K562 (cell line): Measurements from ENCODE around the gene TGFBR3L. TPM values are rescaled to one million over a fixed set of nuclear protein-coding genes. Genes with fewer than 3 reads are reported as not detected.

Experiments used
- BCOR ChIP-seq: fragments of 450-650 bp; IDR thresholded peaks from 2 replicates; pipeline ENCODE4 v1.6.1; 2016
- CCNT2 ChIP-seq: IDR thresholded peaks from 2 replicates; pipeline ENCODE4 v1.6.1; 2011; ENCODE audit warnings: borderline replicate concordance, low read depth, mild to moderate bottlenecking, moderate library complexity, mixed read lengths, low read length; ENCODE audit not compliant: insufficient read length; ENCODE audit errors: extremely low read depth
- DPF2 ChIP-seq: fragments of 450-650 bp; IDR thresholded peaks from 2 replicates; pipeline ENCODE4 v1.6.1; 2016
- FOS ChIP-seq: IDR thresholded peaks from 3 replicates; pipeline ENCODE4 v1.6.1; 2011; ENCODE audit not compliant: insufficient read length; ENCODE audit errors: extremely low read depth
- HCFC1 ChIP-seq: IDR thresholded peaks from 2 replicates; pipeline ENCODE4 v1.6.1; 2012; ENCODE audit warnings: low read depth, low read length, improper control_type of control experiment
- MYBL2 ChIP-seq, 2 experiments: fragments of 450-650 bp in 1 of 2; sonication (generic) in 1 of 2; formaldehyde crosslinking in 1 of 2; IDR thresholded peaks; 2 replicates each; pipeline versions ENCODE4 v1.6.1 to v1.8.1; 2017 to 2022; ENCODE audit warnings: borderline replicate concordance in 1 of 2, inconsistent platforms in 1 of 2, low read depth in 1 of 2, mild to moderate bottlenecking in 1 of 2, missing genetic modification reagents in 1 of 2, moderate library complexity in 1 of 2
- NR2C1 ChIP-seq, 2 experiments: fragments of 450-650 bp; IDR thresholded peaks; 2 replicates each; pipeline ENCODE4 v1.6.1; 2017; ENCODE audit warnings: mild to moderate bottlenecking in 2 of 2, antibody characterized with exemption in 1 of 2, inconsistent platforms in 1 of 2, missing compliant biosample characterization in 1 of 2, missing genetic modification characterization in 1 of 2
- NR2C2 ChIP-seq, 2 experiments: fragments of 200-800 bp in 1 of 2; sonication (Bioruptor generic) in 1 of 2; sonication (generic) in 1 of 2; formaldehyde crosslinking in 1 of 2; IDR thresholded peaks; 2 replicates each; pipeline versions ENCODE4 v1.6.1 to v1.8.0; 2016 to 2022; ENCODE audit warnings: mild to moderate bottlenecking in 1 of 2, missing compliant biosample characterization in 1 of 2, missing genetic modification characterization in 1 of 2, missing genetic modification reagents in 1 of 2
- POLR2G ChIP-seq: fragments of 200-400 bp; formaldehyde crosslinking; IDR thresholded peaks from 2 replicates; pipeline ENCODE4 v1.6.1; 2017; ENCODE audit warnings: low read depth, mild to moderate bottlenecking, antibody characterized with exemption, low read length, moderate library complexity
- PTRF ChIP-seq: fragments of 450-650 bp; IDR thresholded peaks from 2 replicates; pipeline ENCODE4 v1.6.1; 2016; ENCODE audit warnings: mild to moderate bottlenecking, missing genetic modification characterization, missing compliant biosample characterization
- RCOR1 ChIP-seq, 2 experiments: IDR thresholded peaks; 2 replicates each; pipeline ENCODE4 v1.6.1; 2012; ENCODE audit warnings: low read depth in 2 of 2, low read length in 2 of 2, borderline replicate concordance in 1 of 2, improper control_type of control experiment in 1 of 2
- SIN3A ChIP-seq, 2 experiments: fragments of 150-350 bp in 1 of 2; IDR thresholded peaks; 2 replicates each; pipeline ENCODE4 v1.6.1; 2011 to 2016; ENCODE audit warnings: borderline replicate concordance in 2 of 2, low read depth in 2 of 2, low read length in 2 of 2, mild to moderate bottlenecking in 2 of 2, moderate library complexity in 2 of 2; ENCODE audit not compliant: control insufficient read depth in 1 of 2
- SIN3B ChIP-seq: fragments of 450-650 bp; IDR thresholded peaks from 2 replicates; pipeline ENCODE4 v1.6.1; 2017; ENCODE audit warnings: low read depth, mild to moderate bottlenecking, moderate library complexity
- SMARCB1 ChIP-seq: IDR thresholded peaks from 2 replicates; pipeline ENCODE4 v1.6.1; 2011; ENCODE audit warnings: improper control_type of control experiment, low read depth; ENCODE audit not compliant: insufficient read length
- TAF1 ChIP-seq: IDR thresholded peaks from 2 replicates; pipeline ENCODE4 v1.6.1; 2011; ENCODE audit warnings: mild to moderate bottlenecking, low read length, moderate library complexity; ENCODE audit not compliant: insufficient read depth, control insufficient read depth, severe bottlenecking; ENCODE audit errors: extremely low read depth
- ZZZ3 ChIP-seq: fragments of 450-650 bp; IDR thresholded peaks from 2 replicates; pipeline ENCODE4 v1.6.1; 2016; ENCODE audit warnings: antibody characterized with exemption, mild to moderate bottlenecking, moderate library complexity
- polyA plus RNA-seq, 8 experiments: library from polyadenylated mRNA; depleted of rRNA in 4 of 8; stranded (reverse) in 5 of 8; unstranded in 3 of 8; fragments of >200 nt; fragmentation: Nextera tagmentation in 2 of 8; fragmentation: Illumina TruSeq in 1 of 8; extraction: Ambion mirVana in 2 of 8; extraction: Trizol in 1 of 8; gene quantifications; 2 replicates each; pipeline versions ENCODE4 v1.2.1 to v1.2.3, GENCODE V29; 2011 to 2014; ENCODE audit warnings: inconsistent platforms in 1 of 8, missing spikeins in 1 of 8
- total RNA-seq, 7 experiments: library from RNA; depleted of rRNA in 6 of 7; stranded (reverse); fragments of >200 nt in 6 of 7; fragmentation: Illumina TruSeq in 2 of 7; extraction: Trizol in 2 of 7; gene quantifications; 2 replicates each; pipeline versions ENCODE4 v1.2.1 to v1.2.3, GENCODE V29; 2011 to 2021; ENCODE audit warnings: low replicate concordance in 1 of 7
- TF ChIP-seq, protein P1 (sequence below): fragments of 450-650 bp; IDR thresholded peaks from 2 replicates; pipeline ENCODE4 v1.6.1; 2014; ENCODE audit warnings: low read depth, mild to moderate bottlenecking, moderate library complexity, borderline replicate concordance
- TF ChIP-seq, protein P2 (sequence below): fragments of 250-450 bp; sonication (Bioruptor Pico); IDR thresholded peaks from 2 replicates; pipeline ENCODE4 v1.4.0; 2020; ENCODE audit warnings: mild to moderate bottlenecking
- TF ChIP-seq, protein P3 (sequence below): sonication (generic); formaldehyde crosslinking; IDR thresholded peaks from 2 replicates; pipeline ENCODE4 v1.8.1; 2023; ENCODE audit warnings: mild to moderate bottlenecking, missing genetic modification reagents

Gene TGFBR3L
- total and polyA plus RNA-seq, 9 of the 15 experiments (the other 6 are each of a cell fraction or from before 2014, with no cell fraction given): not detected

- TF ChIP-seq SIN3A (IDR thresholded peaks at IDR 0.05; ENCODE audit: borderline replicate concordance in 2 of 2, control insufficient read depth in 1 of 2, low read depth in 2 of 2, low read length in 2 of 2): peak in 1 of 2 experiments; percentile 15; a peak in 1 of 4 replicates
- TF ChIP-seq TAF1: peak; percentile 4
- TF ChIP-seq PTRF (tag): 0 out of 2 replicates have a peak, but pooled peaks have one; percentile 19
- TF ChIP-seq HCFC1: peak; percentile 68
- peak; percentile 14; the same call in 1 of the 2 replicates for TF ChIP-seq BCOR
- no peak for TF ChIP-seq FOS
- TF ChIP-seq CCNT2: peak; percentile 68
- TF ChIP-seq SIN3B: peak; percentile 85; the same call in 1 of the 2 replicates
- TF ChIP-seq RCOR1 (IDR thresholded peaks at IDR 0.05; ENCODE audit: borderline replicate concordance in 1 of 2, low read depth in 2 of 2, low read length in 2 of 2): 0 out of 4 replicates have a peak, but pooled peaks of 1 of the 2 experiments have one; percentile 11
- TF ChIP-seq MYBL2 (IDR thresholded peaks at IDR 0.05; ENCODE audit: low read depth): no peak
- no peak for TF ChIP-seq MYBL2 (CRISPR knock-in tag; IDR thresholded peaks at IDR 0.05; ENCODE audit: borderline replicate concordance)
- TF ChIP-seq NR2C1 (IDR thresholded peaks at IDR 0.05): no peak; the same call in 1 of the 2 replicates
- peak; percentile 63; the same call in 1 of the 2 replicates for TF ChIP-seq NR2C1 (tag; IDR thresholded peaks at IDR 0.05)
- TF ChIP-seq, protein P1, sequence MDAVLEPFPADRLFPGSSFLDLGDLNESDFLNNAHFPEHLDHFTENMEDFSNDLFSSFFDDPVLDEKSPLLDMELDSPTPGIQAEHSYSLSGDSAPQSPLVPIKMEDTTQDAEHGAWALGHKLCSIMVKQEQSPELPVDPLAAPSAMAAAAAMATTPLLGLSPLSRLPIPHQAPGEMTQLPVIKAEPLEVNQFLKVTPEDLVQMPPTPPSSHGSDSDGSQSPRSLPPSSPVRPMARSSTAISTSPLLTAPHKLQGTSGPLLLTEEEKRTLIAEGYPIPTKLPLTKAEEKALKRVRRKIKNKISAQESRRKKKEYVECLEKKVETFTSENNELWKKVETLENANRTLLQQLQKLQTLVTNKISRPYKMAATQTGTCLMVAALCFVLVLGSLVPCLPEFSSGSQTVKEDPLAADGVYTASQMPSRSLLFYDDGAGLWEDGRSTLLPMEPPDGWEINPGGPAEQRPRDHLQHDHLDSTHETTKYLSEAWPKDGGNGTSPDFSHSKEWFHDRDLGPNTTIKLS: 0 out of 2 replicates have a peak, but pooled peaks have one; percentile 20
- no peak; the same call in none of the 2 replicates for TF ChIP-seq DPF2
- TF ChIP-seq, protein P2, sequence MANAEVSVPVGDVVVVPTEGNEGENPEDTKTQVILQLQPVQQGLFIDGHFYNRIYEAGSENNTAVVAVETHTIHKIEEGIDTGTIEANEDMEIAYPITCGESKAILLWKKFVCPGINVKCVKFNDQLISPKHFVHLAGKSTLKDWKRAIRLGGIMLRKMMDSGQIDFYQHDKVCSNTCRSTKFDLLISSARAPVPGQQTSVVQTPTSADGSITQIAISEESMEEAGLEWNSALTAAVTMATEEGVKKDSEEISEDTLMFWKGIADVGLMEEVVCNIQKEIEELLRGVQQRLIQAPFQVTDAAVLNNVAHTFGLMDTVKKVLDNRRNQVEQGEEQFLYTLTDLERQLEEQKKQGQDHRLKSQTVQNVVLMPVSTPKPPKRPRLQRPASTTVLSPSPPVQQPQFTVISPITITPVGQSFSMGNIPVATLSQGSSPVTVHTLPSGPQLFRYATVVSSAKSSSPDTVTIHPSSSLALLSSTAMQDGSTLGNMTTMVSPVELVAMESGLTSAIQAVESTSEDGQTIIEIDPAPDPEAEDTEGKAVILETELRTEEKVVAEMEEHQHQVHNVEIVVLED: peak; percentile 24; the same call in 1 of the 2 replicates
- TF ChIP-seq SMARCB1: no peak
- TF ChIP-seq, protein P3, sequence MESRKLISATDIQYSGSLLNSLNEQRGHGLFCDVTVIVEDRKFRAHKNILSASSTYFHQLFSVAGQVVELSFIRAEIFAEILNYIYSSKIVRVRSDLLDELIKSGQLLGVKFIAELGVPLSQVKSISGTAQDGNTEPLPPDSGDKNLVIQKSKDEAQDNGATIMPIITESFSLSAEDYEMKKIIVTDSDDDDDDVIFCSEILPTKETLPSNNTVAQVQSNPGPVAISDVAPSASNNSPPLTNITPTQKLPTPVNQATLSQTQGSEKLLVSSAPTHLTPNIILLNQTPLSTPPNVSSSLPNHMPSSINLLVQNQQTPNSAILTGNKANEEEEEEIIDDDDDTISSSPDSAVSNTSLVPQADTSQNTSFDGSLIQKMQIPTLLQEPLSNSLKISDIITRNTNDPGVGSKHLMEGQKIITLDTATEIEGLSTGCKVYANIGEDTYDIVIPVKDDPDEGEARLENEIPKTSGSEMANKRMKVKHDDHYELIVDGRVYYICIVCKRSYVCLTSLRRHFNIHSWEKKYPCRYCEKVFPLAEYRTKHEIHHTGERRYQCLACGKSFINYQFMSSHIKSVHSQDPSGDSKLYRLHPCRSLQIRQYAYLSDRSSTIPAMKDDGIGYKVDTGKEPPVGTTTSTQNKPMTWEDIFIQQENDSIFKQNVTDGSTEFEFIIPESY (CRISPR knock-in tag): peak; percentile 49; the same call in 1 of the 2 replicates
- TF ChIP-seq NR2C2 (CRISPR knock-in tag; IDR thresholded peaks at IDR 0.05): no peak
- TF ChIP-seq NR2C2 (tag; IDR thresholded peaks at IDR 0.05): peak; percentile 81
- no peak for TF ChIP-seq ZZZ3
- TF ChIP-seq POLR2G: peak; percentile 78
These were observed 5.2 kb downstream of the TGFBR3L start, which contains the start of gene SNAPC2 (continued) for GRCh38 chr19:7919610-7920518.
